Gastrocnemius medialis (tissue), 4 donors: Measurements from ENCODE around the gene ZNF319.

Experiments
- POLR2A ChIP-seq, 2 donors: fragments of 450-650 bp; IDR thresholded peaks; one replicate each; pipeline ENCODE4 v1.6.1; 2017; ENCODE audit warnings: antibody characterized with exemption in 2 of 2, mild to moderate bottlenecking in 2 of 2, moderate library complexity in 2 of 2
- TF ChIP-seq, protein P1 (sequence below), 5 experiments: fragments of 450-650 bp in 3 of 5; fragments of 200-600 bp in 2 of 5; sonication (generic) in 2 of 5; IDR thresholded peaks in 4 of 5; conservative IDR thresholded peaks in 1 of 5; 1 replicate in 4 of 5; 2 replicates in 1 of 5; pipeline ENCODE4 v1.5.1; 2016 to 2019; ENCODE audit warnings: antibody characterized with exemption in 5 of 5, mild to moderate bottlenecking in 3 of 5, moderate library complexity in 3 of 5

DNA sequence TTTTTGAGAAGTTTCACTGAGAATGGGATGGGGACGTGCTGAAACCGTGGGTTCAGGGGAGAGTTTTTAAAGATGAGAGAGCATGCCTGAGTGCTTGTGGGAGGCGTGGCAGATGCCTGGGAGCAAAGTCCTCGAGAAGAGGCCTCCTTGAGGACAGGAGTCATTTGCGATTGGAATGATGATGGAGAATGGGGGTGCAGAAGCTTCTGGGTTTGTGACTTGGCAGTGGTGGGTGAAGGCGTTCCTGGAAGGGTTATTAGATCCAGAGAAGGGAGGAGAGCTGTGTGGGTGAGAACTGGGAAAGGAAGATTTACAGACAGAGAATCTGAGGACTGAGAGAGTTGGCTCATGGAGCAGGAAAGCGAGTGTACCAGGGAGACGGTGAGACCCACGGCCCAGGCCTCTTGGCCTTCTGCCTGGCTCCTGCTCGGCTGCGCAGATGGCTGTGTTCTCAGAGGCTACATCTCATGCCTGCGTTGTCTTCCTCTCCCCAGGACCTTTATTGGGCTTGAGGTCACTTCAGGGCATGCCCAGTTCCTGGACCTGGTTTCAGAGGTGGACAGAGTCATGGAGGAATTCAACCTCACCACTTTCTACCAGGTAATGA lies 16.5 kb upstream of the ZNF319 start:
- TF ChIP-seq, protein P1, sequence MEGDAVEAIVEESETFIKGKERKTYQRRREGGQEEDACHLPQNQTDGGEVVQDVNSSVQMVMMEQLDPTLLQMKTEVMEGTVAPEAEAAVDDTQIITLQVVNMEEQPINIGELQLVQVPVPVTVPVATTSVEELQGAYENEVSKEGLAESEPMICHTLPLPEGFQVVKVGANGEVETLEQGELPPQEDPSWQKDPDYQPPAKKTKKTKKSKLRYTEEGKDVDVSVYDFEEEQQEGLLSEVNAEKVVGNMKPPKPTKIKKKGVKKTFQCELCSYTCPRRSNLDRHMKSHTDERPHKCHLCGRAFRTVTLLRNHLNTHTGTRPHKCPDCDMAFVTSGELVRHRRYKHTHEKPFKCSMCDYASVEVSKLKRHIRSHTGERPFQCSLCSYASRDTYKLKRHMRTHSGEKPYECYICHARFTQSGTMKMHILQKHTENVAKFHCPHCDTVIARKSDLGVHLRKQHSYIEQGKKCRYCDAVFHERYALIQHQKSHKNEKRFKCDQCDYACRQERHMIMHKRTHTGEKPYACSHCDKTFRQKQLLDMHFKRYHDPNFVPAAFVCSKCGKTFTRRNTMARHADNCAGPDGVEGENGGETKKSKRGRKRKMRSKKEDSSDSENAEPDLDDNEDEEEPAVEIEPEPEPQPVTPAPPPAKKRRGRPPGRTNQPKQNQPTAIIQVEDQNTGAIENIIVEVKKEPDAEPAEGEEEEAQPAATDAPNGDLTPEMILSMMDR (IDR thresholded peaks at IDR 0.05 in 4 of 5, conservative IDR thresholded peaks at IDR 0.05 in 1 of 5): no peak
- no peak for TF ChIP-seq POLR2A (IDR thresholded peaks at IDR 0.05)
